ENCODE measurements around the gene SNORC.
"Not testable (repeated sequence)": the region's sequence is repeated elsewhere in the genome, so short reads cannot be mapped to it uniquely, and the experiment has no call there.

The SNORC gene

GRCh38 chr2:232870018-232870765 is at the start of gene SNORC:
SNORC (plus strand) TSS chr2:232870264; CDS start chr2:232870342, 78 bp downstream.
- DNase-seq = no peak

GRCh38 chr2:232829988-232830387 is 40.1 kb upstream of the SNORC start:
- DNase-seq = no peak

DNA sequence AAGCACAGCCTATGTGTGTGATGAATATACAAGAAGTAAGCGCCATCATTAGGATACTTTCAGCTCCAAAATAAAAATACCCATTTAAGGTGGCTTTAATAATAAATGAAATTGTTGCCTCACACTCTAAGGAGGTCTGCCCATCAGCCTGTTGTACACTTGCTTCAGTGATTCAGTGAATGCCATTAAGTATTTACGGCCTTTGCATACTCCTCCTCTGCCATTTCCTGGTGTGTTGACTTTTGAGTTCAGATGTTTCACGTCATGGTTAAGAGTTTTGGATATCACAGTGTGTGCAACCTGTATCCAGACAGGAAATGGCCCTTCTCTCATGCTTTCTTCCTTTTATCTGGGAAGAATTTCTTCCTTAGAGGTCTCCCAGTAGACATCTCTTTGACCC is 38.6 kb upstream of the SNORC start:
- DNase-seq = no peak

DNA sequence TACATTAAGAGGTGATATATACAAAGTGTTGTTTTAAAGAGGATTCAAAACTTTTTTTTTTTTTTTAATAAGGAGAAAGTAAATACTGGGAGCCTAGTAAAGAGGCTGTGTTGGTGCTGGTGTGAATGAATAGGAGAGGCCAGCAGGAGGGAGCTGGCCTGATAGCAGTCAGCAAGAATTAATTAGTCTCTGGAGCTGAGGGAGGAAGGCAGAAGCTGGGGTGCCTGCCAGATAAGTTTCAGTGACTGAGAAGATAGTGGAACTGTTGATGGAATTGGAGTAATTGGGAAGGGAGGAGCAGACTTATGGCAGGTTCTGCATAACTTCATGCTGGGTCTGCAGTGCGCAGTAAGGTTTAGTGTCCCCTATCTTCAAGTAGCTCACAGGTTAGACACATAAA is 36.2 kb upstream of the SNORC start:
- no peak for DNase-seq

DNA sequence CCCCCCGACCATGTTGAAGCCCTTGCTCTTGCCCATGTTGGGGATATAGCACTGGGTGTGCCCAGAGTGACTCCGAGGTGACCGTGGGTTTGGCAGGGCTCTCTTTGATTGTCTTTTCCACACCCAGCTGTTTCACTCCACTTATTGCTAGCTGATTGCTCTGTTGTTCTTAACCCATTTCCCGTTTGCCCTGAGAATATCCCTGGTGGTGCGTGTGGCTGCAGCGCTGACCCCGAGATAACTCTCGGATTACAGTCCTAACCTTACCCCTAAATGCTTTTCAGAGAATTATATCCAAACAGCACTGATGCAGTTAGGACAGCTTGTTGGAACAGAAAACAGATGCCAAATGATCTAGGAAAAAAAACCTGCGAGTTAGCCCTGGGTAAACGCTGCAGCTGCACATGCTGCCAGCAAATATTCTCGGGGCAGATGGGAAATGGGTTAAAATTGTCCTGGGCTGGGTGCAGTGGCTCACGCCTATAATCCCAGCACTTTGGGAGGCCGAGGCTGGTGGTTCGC is 34.3 kb upstream of the SNORC start:
- DNase-seq = no peak

GRCh38 chr2:232836934-232837333 is 33.1 kb upstream of the SNORC start:
- DNase-seq = no peak

- DNase-seq = no peak
Measured at GRCh38 chr2:232838406-232838874, 31.6 kb upstream of the SNORC start.

DNA sequence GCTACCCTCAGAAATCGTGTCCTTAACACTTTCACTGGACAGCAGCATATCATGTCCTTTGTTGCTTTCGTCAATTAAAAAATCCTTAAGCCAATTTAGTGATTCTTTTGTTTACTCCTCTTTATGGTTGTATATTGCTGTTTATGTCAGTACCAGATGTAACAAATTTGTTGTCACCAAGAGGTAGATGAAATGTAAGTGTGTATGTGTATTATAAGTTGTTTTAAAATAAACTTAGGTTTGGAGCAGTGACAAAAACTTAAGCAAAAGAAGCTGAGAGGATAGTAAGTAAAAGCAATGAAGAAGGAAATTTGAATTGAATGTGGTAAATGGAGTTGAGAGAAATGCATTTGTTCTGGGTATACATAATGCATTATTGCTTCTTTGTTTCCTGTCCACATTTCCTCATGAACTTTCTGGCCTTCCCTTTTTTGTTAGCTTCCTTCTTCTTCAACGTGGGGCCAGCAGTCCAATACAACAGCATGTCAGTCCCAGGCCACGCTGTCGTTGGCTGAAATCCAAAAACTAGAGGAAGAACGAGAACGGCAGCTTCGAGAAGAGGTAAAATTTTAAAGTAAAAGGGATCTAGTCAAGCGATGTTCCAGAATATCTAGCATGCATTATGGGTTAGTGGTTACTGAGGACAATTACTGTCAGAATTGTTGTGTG is 30.5 kb upstream of the SNORC start:
- DNase-seq = no peak

- DNase-seq = no peak
Measured at GRCh38 chr2:232842689-232843088, 27.4 kb upstream of the SNORC start.

DNA sequence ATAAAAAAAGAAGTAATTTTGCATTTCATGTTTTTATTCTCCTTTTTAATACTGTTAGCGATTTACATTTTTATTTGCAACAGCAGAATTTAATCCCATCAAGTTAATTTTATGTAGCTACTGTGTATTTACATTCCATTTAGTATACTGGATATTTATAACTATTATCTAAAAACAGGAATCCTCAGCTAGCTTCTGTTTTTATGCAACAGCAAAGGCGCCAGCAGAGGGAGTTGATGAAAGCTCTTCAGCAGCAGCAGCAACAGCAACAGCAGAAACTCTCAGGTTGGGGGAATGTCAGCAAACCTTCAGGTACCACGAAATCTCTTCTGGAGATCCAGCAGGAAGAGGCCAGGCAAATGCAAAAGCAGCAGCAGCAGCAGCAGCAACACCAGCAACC is 26.2 kb upstream of the SNORC start:
- DNase-seq = no peak

- DNase-seq = no peak
Measured at GRCh38 chr2:232846055-232846454, 24.0 kb upstream of the SNORC start.

DNA sequence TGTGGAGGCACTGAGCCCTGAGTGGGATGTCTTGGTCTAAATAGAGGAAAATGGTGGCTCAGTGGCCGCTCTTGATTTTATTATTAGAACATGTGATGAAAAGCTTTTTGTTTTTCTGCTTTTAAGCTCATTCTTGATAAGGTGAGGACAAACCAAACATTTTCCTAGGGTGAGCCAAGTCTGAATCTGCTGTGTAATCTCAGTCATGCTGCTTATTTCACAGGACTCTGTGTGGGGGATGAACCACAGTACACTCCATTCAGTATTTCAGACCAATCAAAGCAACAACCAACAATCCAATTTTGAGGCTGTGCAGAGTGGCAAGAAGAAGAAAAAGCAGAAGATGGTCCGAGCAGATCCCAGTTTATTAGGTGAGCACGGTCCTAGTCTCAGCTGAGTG is 20.0 kb upstream of the SNORC start:
- no peak for DNase-seq

DNA sequence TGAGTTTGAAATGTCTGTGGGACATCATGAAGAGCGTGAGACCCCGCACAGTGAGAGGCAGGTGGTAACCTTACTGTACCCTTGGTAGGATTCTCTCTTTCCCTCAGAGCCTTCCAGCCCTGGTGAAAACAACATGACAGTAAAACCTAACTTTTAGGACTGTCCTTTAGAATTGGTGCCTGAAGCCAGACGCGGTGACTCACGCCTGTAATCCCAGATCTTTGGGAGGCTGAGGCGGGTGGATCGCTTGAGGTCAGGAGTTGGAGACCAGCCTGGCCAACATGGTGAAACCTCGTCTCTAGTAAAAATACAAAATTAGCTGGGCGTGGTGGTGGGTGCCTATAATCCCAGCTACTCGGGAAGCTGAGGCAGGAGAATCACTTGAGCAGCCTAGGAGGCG is 18.0 kb upstream of the SNORC start:
- not testable (repeated sequence) for DNase-seq

DNA sequence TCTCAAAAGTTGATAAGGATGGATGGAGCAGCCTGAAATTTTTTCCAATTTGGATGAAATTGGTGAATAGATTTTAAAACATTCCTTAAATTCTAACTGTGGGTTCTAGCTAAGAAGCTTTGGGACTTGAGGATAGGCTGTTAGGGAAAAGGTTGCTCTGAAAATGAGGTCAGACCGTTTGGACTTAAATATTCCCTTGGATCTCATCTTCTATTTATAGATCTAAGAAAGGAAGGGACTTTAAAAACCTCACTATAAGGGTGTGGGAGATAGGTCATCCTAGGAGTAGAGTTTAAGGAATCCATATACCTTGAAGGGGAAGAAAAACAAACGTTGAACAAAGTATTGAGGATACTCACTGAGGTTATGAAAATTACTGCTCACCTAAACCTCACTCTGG is 17.4 kb upstream of the SNORC start:
- DNase-seq = no peak

DNA sequence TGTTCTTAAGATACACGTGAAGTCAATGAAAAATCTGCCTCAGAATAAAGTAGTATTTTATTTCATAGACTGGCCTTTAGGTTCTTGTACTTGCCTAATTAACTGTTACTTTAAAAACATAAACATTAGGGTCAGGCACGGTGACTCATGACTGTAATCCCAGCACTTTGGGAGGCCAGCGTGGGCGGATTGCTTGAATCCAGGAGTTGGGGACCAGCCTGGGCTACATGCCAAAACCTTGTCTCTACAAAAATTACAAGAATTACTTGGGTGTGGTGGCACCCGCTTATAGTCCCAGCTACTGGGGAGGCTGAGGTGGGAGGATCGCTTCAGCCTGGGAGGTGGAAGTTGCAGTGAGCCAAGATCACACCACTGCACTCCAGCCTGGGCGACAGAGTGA is 16.0 kb upstream of the SNORC start:
- DNase-seq = peak; percentile 50

GRCh38 chr2:232857158-232857563 is 12.9 kb upstream of the SNORC start:
- peak; percentile 45 for DNase-seq

GRCh38 chr2:232859385-232859916 is 10.6 kb upstream of the SNORC start:
- DNase-seq = no peak

DNA sequence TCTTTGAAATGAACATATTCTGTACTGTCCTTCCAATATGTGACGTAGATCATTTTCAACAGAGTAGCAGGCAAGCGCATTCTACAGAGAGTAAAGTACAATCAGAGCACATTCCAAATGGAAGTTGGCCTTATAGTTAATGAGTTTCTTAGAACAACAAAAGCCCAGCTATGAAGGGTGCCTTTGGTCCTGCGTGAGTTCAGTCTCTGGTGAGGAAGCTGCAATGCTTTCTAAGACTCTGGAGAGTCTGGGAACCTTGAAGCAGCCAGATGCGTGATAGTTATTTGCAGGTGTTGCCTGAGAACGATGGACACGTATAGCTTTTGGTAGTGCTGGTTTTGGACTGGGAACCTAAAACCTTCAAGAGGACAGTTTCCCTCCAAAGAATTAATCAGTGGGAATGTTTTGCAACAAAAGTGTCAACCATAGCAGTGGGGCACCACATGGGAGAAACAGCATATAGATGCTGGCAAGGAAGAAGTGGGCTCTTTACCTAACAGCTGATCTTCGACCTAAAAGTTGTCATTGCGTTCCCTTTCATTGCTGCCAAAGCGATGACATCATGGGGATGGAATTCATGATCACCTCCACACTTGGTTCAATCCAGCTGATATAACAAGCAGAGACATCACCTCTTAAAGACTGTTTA is 9.3 kb upstream of the SNORC start:
- DNase-seq = peak; percentile 14

- DNase-seq = no peak
Measured at GRCh38 chr2:232861353-232861752, 8.7 kb upstream of the SNORC start.

DNA sequence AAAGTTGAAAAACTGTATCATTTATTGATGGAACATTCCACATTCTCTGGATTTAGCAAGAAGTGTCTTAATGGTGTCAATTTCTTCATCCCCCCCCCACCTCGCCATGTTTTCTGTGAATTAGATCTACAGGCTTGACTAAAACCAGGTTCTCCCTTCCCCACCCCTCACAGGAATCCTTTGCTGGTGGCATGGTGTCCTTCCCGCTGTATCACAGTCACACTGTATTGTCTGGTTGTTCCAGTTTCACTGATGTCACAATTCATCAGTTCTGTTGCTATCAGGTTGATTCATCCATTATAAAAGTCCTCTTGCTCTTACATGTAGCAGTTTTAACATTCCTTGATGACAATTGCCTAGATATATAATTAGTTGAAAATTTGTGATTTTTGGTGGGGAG is 6.1 kb upstream of the SNORC start:
- DNase-seq = no peak

GRCh38 chr2:232865165-232865564 is 4.9 kb upstream of the SNORC start:
- DNase-seq = no peak

DNA sequence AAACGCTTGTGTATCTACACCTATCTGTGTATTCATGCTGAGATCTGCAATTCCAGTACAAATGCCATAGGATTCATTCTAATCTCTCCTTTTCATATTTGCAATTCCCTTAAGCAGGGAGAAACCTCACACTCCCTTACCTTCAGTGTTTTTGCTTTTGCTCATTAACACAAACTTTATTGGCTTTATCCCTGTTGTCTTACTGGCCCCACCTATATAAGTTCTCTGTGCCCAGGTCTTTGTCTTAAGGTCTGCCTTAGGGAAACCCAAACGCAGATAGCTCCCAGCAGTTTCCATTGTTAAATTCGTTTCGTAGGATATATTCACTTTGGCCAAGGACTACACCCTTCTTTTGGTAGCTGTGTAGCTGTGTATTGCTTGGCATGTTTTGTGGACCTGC is 4.0 kb upstream of the SNORC start:
- DNase-seq = no peak
